NCI-H2196 (cell line): ENCODE results near the gene C3.

Source experiments
- DNase-seq: peaks from one replicate; lab custom pipeline; 2025; ENCODE audit not compliant: unreplicated experiment; lab: John Stamatoyannopoulos, UW

C3 gene

DNA sequence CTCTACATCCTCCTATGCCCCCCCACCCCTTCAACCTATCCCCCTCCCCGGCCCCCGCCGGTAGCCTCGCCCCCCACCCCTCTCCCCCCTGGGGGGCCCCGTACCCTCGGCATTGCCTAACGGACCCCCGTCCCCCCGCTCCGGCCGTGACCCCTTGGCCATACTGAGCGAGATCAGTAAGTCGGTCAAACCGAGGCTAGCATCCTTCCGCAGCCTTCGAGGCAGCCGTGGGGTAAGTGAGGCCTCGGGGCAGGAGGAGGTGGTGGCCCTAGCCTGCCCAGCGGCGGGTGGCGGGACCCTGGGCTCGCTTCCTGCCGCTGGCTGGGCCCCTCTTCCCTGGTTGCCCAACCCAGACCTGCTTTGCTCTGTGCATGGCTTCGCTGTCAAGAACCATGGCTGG is 25.5 kb upstream of the C3 start:
- no peak for DNase-seq

DNA sequence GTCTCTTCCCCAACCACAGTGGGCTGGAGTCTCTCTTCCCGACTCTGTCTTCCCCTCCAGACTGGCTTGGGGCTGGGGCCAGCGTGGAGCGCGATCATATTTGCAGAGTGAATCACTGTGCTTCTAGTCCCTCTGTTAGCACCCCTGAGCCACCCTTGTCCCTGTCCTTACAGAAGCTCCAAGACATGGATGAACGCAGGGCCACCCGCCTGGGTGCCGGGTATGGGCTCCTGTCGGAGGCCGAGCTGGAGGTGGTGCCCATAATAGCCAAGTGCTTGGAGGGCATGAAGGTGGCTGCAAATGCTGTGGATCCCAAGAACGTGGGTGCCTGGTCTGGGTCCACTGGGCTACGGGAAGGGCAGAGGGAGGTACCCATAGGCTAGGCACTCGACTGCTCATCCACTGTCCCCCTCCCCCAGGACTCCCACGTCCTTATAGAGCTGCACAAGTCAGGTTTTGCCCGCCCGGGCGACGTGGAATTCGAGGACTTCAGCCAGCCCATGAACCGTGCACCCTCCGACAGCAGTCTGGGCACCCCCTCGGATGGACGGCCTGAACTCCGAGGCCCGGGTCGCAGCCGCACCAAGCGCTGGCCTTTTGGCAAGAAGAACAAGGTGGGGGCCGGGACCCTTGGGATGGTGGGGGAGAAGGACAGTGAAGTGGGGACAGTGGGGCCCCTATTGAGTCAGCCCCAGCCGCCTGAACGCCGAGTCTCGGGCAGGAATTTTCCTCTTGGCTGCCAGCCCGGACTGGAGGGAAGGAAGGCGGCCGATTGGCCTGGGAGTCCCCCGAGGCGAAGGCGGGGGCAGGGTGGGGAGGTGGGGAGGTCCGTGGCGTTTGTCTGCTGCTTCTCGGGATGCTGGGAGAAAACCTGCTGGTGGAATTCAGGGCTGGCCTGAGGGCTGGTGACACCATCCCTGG is 24.2 kb upstream of the C3 start:
- DNase-seq = no peak

DNA sequence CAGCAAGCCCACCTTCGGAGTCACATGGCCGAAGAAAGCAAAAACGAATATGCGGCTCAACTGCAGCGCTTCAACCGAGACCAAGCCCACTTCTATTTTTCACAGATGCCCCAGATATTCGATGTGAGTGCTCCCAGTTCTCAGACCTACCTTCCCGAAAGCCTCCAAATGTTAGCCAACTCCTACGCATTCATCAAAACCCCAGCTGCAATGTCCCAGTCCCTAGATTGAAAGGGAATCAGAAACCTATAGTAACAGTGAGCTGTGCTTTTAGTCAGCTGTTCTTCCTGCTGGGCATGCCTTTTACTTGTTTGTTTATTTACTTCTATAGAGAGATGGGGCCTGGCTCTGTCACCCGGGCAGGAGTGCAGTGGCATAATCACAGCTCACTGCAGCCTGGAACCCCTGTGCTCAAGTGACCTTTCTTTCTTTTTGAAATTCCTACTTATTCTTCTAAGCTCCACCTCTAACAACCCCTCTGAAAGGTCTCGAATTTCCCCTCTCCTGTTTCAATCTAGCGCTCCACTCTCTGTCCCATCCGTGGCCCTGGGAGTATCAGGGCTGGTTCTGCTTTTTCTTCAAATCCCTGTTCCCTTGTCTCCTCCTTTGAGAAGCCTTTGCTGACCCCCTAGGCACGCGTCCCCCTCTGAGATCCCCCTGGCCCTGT is 23.4 kb upstream of the C3 start:
- DNase-seq = no peak

DNA sequence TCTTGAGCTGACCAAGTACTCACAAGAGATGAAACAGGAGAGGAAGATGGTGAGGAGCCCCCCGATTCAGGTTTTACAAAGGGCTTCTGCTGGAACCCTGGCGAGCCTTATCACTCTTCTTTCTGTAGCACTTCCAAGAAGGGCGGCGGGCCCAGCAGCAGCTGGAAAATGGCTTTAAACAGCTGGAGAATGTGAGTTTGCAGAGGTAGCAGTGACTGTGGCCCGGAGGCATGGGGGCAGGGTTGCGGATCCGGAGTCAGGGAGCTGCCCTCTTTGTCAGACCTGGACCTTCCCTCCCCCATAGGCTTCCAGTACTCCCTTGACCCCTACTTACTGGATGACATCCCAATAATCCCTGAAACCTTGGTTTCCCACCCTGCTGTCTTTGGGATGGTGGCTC is 22.6 kb upstream of the C3 start:
- DNase-seq = no peak

GRCh38 chr19:6740589-6741343 is 20.3 kb upstream of the C3 start:
- peak; percentile 28 for DNase-seq

DNA sequence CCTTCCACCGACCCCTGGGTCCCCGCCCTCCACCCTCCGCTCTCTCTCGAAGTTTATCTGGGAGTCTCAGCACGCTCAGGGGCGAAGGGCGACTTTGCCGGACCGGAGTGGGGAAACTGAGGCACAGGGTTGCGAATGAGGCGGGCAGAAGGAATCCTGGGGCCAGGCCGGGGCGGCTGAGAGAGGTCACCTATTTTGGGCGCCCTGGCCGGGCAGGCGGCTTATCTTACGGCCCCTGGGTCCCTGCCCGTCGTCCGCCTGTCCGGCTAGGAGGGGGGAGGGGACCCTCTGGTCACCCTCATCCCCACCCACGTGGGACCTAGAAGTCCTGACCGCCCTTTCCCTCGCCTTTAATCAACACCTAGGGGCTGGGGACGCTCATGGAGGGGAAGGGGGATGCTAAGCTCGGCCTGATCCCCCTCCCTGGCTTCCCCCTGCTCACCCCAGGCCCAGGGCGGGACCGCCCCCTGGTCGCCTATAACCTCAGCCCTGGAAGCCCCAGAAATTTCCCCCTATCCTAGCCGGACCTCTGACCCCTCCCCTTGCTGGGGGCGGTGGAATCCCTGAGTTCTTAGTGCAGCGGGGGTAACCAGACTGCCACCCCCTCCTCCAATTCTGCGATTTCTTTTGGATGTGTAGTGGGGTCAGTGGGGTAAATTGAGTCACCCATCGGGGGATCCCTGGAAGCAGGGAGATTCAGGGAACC is 19.6 kb upstream of the C3 start:
- DNase-seq = no peak

- peak; percentile 81 for DNase-seq
Observed at GRCh38 chr19:6739390-6739882, 19.0 kb upstream of the C3 start, which contains the start of gene TRIP10. Gene TRIP10, plus strand, starts transcription at chr19:6739680. Its CDS starts 82 bp downstream, at chr19:6739762.

- peak; percentile 72 for DNase-seq
Observed at GRCh38 chr19:6738787-6739389, 18.4 kb upstream of the C3 start.

DNA sequence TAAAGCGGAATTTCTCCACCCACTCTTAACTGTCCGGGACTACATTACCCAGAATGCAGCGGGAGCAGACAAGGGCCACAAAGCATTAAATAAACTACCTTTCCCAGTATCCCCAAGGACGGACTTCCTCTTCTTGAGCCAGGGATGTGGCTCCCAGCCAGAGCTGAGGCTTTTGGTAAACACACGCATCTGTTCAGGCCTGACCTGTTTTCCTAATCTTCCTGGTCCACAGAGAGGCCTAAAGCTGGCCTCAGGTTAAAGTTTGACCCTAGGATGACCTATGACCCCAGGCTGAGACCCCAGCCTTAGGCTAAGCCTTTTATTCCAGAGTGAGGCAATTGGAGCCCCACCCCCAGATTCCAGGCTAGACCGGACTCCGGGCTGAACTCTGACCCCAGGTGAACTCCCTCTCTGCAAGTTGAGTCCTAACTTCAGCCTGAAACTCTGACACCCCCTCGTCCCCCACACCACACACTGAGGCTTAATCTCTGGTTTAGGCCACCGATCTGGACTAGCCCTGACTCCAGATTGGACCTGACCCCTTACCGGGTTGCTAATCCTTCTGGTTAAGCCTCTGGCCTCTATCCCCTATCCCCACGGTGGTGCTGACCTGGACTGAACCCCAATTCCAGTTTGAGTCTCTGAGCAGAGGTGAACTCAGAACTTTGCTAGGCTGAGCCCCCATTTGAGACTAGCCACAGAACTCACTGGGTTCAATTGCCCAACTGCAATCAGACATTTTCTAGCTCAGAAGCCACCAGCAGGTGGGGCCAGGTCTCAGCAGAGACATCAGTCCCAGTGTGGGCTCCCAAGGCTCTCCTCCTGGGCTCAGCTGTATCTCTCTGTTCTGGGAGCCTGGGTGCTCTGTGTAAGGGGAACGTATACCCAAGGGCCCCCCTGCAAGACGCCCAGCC is 17.7 kb upstream of the C3 start:
- DNase-seq = peak; percentile 80

DNA sequence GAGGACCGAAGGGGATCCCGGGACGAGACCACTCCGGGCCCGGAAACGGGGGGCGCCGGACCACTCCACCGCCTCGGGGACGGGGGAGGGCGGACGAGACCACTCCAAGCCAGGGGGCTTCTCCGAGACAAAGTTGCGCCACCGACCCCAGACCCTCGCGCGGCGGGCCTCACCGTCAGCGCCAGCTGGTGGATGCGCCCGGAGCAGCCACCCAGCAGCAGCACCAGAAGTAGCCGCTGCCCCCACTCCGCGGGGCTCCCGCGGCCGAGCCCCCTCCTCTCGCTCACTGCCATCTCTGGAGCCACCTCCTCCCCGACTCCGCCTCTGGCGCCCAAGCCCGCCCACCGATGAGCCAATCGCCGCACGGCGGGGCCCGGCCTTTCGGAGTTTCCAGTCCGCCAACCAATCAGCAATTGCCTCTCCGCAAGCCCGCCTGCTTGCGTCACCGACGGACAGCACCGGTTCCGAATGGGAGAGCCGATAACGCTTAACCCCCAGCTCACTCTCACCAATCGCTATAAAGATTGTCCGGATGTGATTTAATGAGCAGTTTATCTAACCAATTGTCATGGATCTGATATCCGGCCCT is 16.9 kb upstream of the C3 start, which contains the start of gene GPR108:
Gene GPR108, minus strand, starts transcription at position 297 of the 589 bp plus-strand sequence. Its CDS starts 4 bp downstream, at position 293.
- peak; percentile 99 for DNase-seq

DNA sequence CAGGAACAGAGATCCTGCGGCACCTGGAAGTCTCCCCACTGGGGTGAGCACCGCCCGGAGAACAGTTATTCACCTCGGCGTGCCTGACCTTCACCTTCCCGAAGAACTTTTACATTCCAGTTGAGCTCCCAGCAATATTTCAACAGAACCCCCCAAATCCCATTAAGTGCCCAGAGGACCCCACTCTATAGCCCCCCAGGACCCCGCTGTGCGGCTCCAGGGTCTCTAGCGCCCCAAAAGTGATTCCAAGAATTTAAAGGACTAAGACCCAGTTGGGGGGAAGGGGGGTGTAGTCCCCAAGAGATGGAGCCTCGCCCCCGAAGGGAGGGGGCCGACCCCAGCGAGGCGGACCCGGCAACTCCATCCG is 16.4 kb upstream of the C3 start:
- no peak for DNase-seq

GRCh38 chr19:6736169-6736916 is 15.9 kb upstream of the C3 start:
- peak; percentile 40 for DNase-seq

DNA sequence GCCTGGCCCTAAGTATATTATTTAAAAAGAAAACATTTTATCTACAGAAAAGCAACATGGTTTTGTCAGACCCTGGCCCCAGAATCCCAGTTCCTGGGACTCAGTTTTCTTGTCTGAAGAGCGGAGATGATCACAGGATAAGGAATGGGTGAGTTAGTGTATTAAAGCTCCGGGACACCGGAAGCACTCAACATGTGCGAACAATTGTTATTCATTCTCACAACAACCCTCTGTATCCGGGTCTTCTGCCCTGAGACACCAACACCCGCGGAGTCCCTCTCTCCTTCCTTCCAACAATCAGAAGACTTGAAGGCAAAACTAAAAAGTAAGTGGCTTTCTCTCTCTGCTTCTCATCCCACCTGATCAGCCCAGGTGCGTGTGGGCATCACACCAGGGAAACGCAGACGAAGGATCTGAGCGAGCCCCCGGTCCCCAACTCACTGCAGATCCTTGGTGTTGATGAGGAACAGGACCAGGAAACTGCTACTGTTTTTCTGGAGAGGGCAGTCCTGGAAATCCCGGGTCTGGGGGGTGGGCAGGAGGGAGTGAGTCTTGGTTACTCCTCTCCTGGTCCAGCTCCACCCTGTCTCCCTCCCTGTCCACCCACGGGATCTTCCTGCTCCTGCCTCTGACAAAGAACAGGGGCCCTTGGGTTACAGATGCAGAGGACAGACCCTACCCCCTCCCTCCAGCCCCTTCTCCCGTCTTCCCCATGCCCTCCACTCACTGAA is 14.9 kb upstream of the C3 start:
- no peak for DNase-seq

DNA sequence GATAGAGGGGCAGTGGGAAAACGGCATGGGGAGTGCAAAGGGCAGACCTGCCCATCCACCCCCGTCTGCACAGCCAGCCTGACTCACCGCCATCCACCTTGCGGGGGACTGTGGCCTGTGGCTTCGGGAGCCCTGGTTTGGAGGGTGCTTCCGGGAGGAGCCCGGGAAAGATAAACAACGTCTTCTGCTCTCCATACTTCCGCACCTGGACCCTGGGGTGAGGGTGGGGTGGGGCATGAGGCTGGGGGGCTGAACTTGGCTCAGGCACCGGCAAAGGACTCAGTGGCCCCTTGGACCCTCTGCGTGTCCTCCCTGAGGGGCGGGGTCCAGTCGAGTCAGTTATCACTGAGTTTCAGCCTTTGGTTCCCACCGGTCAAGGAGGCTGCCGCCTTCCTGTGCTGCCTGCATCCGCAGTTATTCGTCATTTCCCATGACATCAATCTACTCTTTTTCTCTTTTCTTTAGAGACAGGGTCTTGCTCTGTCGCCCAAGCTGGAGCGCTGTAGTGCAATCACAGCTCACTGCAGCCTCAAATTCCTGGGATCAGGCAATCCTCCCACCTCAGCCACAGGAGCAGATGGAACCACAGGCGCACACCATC is 13.7 kb upstream of the C3 start:
- DNase-seq = no peak

DNA sequence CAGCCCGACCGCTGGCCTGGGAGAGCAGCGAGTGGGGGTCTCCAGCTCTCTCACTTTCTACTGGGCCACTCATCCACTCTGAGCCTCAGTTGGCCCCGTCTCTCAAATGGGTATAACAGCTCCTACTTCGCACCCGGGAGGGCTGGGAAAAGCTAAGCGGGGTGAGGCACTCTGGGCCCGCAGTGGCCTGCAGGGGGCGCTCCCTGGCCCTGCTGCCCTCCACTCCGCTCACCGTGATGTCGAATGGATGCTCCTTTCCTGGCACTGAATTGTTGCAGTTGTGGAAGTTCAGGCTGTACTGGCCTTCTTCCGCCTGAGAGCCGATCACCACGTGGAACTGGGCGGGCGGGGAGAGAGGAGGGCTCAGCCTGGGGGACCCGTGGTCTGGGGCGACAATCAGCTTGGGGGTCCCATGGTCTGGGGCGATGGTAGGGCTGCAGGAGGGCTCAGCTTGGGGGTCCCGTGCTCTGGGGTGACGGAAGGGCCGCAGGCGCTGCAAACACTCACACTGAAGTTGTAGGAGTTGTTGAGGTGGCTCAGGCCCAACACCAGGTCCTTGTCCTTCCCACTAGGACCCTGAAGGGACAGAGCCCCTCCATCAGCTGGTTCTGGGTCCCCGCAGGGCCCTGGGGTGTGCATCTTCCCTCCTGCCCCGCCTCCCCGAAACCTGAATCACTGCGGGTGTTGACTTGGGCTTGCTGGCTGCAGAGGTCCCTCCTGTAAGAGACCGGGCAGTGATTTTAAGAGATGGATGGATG is 13.1 kb upstream of the C3 start:
- DNase-seq = no peak

DNA sequence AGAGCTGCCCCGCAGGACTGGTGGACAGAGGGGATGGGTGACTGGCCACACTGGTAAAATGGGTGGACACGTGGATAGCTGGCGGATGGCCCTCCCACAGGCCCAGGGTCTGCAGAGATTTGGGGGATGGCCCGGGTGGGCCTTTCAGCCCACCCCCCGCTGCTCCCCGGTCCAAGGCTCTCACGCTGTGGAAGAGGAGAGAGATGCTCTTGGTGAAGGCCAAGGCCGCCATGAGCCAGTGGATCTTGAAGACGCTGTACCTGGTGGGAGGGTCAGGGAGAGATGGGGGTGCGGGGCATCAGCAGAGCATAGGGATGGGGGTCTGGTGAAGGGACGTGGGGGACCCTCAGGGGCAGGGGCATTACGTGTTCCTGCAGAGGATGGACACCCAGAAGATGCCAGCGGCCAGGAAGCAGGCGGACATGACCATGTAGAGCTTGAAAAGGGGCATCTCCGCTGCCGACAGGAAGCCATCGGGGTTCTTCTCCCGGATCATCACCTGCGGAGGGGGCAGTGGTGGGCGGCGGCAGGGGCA is 12.4 kb upstream of the C3 start:
- no peak for DNase-seq
